VCaP (cell line): ENCODE measurements around the gene TPRG1.

ENCODE experiments used
- H3K27ac ChIP-seq: fragments of 450-650 bp; 2 replicates; pipeline ENCODE4 v1.5.1; 2017
- TF ChIP-seq, protein P1 (sequence below): fragments of 450-650 bp; conservative IDR thresholded peaks from 2 replicates; pipeline ENCODE4 v1.5.1; 2017; ENCODE audit warnings: mild to moderate bottlenecking, moderate library complexity

Gene TPRG1, protein sequence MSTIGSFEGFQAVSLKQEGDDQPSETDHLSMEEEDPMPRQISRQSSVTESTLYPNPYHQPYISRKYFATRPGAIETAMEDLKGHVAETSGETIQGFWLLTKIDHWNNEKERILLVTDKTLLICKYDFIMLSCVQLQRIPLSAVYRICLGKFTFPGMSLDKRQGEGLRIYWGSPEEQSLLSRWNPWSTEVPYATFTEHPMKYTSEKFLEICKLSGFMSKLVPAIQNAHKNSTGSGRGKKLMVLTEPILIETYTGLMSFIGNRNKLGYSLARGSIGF

GRCh38 chr3:189171707-189172106, at the start of gene TPRG1:
Gene TPRG1, plus strand, starts transcription at chr3:189171971. Its CDS starts 35,414 bp downstream, at chr3:189207385.
- TF ChIP-seq, protein P1, sequence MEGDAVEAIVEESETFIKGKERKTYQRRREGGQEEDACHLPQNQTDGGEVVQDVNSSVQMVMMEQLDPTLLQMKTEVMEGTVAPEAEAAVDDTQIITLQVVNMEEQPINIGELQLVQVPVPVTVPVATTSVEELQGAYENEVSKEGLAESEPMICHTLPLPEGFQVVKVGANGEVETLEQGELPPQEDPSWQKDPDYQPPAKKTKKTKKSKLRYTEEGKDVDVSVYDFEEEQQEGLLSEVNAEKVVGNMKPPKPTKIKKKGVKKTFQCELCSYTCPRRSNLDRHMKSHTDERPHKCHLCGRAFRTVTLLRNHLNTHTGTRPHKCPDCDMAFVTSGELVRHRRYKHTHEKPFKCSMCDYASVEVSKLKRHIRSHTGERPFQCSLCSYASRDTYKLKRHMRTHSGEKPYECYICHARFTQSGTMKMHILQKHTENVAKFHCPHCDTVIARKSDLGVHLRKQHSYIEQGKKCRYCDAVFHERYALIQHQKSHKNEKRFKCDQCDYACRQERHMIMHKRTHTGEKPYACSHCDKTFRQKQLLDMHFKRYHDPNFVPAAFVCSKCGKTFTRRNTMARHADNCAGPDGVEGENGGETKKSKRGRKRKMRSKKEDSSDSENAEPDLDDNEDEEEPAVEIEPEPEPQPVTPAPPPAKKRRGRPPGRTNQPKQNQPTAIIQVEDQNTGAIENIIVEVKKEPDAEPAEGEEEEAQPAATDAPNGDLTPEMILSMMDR: no peak
- H3K27ac ChIP-seq: no peak within 1 kb of the TSS

DNA sequence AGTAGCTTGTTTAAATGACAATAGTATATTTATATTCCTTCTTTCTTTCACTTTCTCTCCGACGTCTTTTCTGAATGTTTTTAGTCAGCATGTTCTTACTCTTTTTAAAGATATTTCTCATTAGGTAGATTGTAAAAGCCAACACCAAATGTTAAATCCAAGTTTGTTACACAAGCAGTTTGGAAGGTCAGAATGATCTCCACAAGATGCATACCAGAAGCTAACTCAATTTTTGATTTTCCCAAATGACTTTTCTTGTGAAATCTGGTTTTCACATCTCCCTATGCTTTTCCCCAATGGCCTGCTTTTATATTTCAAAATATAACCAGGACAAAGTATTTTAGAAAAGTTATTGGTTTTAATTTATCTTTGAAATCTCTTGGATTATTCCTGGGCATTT, 49.7 kb upstream of the TPRG1 start:
- TF ChIP-seq, protein P1: no peak
- H3K27ac ChIP-seq: no peak overlapping the region

DNA sequence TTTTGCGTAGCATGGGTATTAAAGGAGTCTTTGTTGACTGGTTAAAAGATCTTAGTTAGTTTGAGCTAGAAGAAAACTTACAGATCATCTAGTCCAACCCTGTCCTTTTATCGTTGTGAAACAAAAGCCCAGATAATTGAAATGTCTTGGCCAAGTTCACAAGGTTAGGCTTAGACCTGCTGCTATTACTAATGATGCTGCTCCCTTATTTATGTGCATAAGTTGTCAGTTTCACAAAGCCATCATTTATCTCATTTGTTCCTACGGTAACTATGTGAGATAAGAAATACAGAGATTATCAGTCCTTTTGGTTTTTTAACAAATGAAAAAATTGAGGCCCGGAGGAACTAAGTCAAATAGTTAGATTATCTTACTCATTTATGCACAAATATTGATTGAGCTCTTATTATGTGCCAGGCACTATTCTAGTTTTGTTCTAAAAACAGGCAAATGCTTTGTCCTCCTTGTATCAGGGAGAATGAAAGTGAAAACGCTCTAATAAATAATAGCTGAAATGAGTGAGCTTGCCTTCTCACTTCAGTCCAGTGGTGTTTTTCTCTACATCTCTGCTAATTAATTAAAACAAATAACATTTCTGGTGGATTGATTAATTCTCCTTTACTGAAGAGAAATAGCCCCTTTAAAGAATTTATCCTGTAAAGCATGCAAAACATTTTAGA, 49.1 kb upstream of the TPRG1 start:
- TF ChIP-seq, protein P1: no peak
- peak overlapping the region; percentile 44; the same call in 1 of the 2 replicates for H3K27ac ChIP-seq

DNA sequence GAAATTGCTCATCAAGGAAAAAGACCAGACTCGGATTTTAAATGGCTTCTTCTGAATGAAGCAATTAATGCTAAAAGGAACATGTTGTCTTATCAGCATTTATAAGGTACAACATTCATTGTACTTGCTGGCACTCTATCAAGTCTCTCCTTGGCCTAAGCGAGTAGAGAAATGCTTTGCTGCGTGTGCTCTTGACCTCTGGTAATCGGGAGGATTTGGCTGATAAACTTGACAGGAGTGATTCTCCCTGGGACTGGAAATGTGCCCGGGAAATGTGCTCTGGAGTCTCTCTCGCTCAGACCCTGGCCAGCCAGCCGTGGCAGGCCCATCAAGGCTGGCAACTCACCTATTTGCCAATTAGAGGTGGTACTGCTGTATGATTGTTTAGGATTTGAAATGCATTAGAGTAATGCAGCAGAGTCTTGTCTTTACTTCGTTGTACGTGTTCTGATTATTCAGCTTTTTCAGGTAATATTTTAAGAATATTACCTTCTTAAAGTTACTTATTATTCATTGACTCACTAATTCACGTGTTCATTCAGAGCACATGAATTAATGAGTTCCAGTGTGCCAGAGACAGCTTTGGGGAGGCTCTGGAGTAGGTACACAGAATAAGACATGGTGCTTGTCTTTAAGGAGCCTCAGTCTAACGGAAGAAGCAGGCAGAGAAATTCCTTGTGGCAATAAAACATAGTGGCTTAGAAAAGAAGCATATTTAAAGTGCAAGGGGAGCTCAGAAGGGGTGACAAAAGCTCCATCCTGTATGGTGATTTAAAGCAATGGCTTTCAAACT, 48.0 kb upstream of the TPRG1 start:
- peak overlapping the region; percentile 44; the same call in 1 of the 2 replicates for H3K27ac ChIP-seq
- TF ChIP-seq, protein P1: no peak

DNA sequence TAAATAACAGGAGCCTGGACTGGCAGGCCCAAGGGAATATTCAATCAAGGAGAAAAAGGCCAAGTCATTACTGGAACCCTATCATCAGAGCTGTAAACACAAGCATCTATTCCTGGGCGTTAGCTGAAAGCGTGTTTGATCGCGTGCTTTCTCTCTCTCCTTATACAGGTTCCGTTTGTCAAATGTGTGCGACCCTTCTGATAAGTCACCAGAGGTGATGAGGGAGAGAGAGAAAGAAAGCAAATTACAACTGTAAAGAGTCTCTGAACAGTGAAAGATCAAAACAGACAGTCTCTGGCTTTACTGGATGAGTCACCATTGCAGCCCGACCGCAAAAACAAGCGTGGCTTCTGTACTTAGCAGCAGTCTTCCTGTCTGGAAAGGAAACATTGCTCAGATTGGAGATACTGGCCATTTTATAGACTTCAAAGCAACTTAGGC, 39.5 kb upstream of the TPRG1 start:
- no peak overlapping the region for H3K27ac ChIP-seq
- TF ChIP-seq, protein P1: no peak

DNA sequence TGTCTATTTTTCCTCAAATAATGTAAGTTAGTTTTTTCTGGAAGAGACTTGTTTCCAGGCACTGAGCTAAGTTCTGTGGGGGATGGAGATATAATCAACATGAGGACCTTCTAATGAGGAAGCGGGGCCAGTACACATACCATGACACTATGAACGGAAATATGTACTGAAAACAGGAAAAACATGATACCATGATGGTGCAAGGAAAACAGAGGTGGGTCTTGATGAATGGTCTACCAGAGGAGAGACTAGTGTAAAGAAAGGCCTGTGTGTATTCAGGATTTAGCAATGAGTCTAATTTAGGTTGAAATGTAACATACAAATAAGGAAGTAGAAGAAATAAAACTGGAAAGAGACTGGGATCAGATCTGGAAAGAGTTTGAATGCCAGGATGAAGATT, 38.9 kb upstream of the TPRG1 start:
- TF ChIP-seq, protein P1: no peak
- no peak overlapping the region for H3K27ac ChIP-seq

- TF ChIP-seq, protein P1: no peak
- no peak overlapping the region for H3K27ac ChIP-seq
Observed at GRCh38 chr3:189133768-189134167, 38.0 kb upstream of the TPRG1 start.
